Neural crest cell (in vitro differentiated cells): ENCODE results near the gene BRWD1. TPM values are rescaled to one million over a fixed set of nuclear protein-coding genes. Genes with fewer than 3 reads are reported as not detected.

Experiments used
- DNase-seq: peaks from one replicate; pipeline ENCODE4 v3.0.0; 2021; ENCODE audit warnings: low read depth, mixed read lengths, low spot score
- H3K27ac Mint-ChIP-seq: one replicate; pipeline ENCODE4 v1.8.0; 2021; ENCODE audit warnings: mild to moderate bottlenecking, mixed read lengths; ENCODE audit not compliant: unreplicated experiment
- H3K27me3 Mint-ChIP-seq: 2 replicates; pipeline ENCODE4 v1.8.0; 2021; ENCODE audit warnings: low read depth, mild to moderate bottlenecking, mixed read lengths
- H3K36me3 Mint-ChIP-seq: 2 replicates; pipeline ENCODE4 v1.8.0; 2021; ENCODE audit warnings: low read depth, mild to moderate bottlenecking, mixed read lengths
- H3K4me1 Mint-ChIP-seq: 2 replicates; pipeline ENCODE4 v1.8.0; 2021; ENCODE audit warnings: mixed read lengths
- H3K4me3 Mint-ChIP-seq: one replicate; pipeline ENCODE4 v1.8.0; 2021; ENCODE audit warnings: mild to moderate bottlenecking, mixed read lengths
- H3K9me3 Mint-ChIP-seq: 2 replicates; pipeline ENCODE4 v1.8.0; 2021; ENCODE audit warnings: mixed read lengths
- CTCF ChIP-seq: fragments of 200-600 bp; sonication (generic); conservative IDR thresholded peaks from 2 replicates; pipeline ENCODE4 v1.5.0; 2021; ENCODE audit warnings: antibody characterized with exemption, mild to moderate bottlenecking
- total RNA-seq: library from RNA; stranded (reverse); gene quantifications from 2 replicates; pipeline ENCODE4 v1.2.1, GENCODE V29; 2021

The BRWD1 gene
- total RNA-seq, 1 donor from 2014 or later = 38.4 TPM

- Mint-ChIP-seq H3K27me3 (no peaks in the 10 kb centered on the region), H3K4me3 (no peak overlapping the region), H3K4me1 (no peaks in the 10 kb centered on the region), H3K9me3 (no peaks in the 10 kb centered on the region), H3K36me3 (peaks cover 10% of the 10 kb centered on the region), H3K27ac (peak overlapping the region; percentile 38)
- no peak for DNase-seq
- no peak for TF ChIP-seq CTCF
Observed at GRCh38 chr21:39196838-39197237, 116.6 kb downstream of the BRWD1 start.

GRCh38 chr21:39196310-39196709 is 117.1 kb downstream of the BRWD1 start:
- H3K4me1 Mint-ChIP-seq = no peaks in the 10 kb centered on the region
- no peaks in the 10 kb centered on the region for H3K27me3 Mint-ChIP-seq
- H3K4me3 Mint-ChIP-seq = no peak overlapping the region
- TF ChIP-seq CTCF = no peak
- no peaks in the 10 kb centered on the region for H3K9me3 Mint-ChIP-seq
- DNase-seq = no peak
- H3K27ac Mint-ChIP-seq = no peak overlapping the region
- H3K36me3 Mint-ChIP-seq = peaks cover 10% of the 10 kb centered on the region

GRCh38 chr21:39193380-39193779 is 120.1 kb downstream of the BRWD1 start:
- no peaks in the 10 kb centered on the region for H3K4me1 Mint-ChIP-seq
- TF ChIP-seq CTCF = no peak
- no peak overlapping the region for H3K4me3 Mint-ChIP-seq
- H3K27me3 Mint-ChIP-seq = no peaks in the 10 kb centered on the region
- no peak overlapping the region for H3K27ac Mint-ChIP-seq
- peaks cover 7% of the 10 kb centered on the region for H3K36me3 Mint-ChIP-seq
- no peak for DNase-seq
- no peaks in the 10 kb centered on the region for H3K9me3 Mint-ChIP-seq

GRCh38 chr21:39189857-39190604 is 123.4 kb downstream of the BRWD1 start:
- Mint-ChIP-seq H3K27me3 (no peaks in the 10 kb centered on the region), H3K36me3 (no peaks in the 10 kb centered on the region), H3K27ac (no peak overlapping the region), H3K9me3 (no peaks in the 10 kb centered on the region), H3K4me1 (no peaks in the 10 kb centered on the region), H3K4me3 (no peak overlapping the region)
- TF ChIP-seq CTCF = no peak
- DNase-seq = no peak

- H3K36me3 Mint-ChIP-seq = no peaks in the 10 kb centered on the region
- no peak for TF ChIP-seq CTCF
- DNase-seq = no peak
- no peak overlapping the region for H3K27ac Mint-ChIP-seq
- H3K27me3 Mint-ChIP-seq = no peaks in the 10 kb centered on the region
- no peaks in the 10 kb centered on the region for H3K9me3 Mint-ChIP-seq
- peaks cover 10% of the 10 kb centered on the region for H3K4me1 Mint-ChIP-seq
- no peak overlapping the region for H3K4me3 Mint-ChIP-seq
Observed at GRCh38 chr21:39188521-39189139, 124.8 kb downstream of the BRWD1 start.
